Stimulated activated CD8-positive, alpha-beta memory T cell treated with anti-CD3 and anti-CD28 coated beads, Interleukin-2, amount 100 ng/mL, for 48 hours (primary cell): ENCODE results near the gene STPG4.
A peak's percentile ranks its signal among the peaks of the same experiment; 100 is the strongest.

Source experiments
- DNase-seq, 2 donors: peaks; one replicate each; pipeline ENCODE4 v3.0.0-alpha.2; 2020; ENCODE audit warnings: low read depth in 2 of 2

STPG4 gene

DNA sequence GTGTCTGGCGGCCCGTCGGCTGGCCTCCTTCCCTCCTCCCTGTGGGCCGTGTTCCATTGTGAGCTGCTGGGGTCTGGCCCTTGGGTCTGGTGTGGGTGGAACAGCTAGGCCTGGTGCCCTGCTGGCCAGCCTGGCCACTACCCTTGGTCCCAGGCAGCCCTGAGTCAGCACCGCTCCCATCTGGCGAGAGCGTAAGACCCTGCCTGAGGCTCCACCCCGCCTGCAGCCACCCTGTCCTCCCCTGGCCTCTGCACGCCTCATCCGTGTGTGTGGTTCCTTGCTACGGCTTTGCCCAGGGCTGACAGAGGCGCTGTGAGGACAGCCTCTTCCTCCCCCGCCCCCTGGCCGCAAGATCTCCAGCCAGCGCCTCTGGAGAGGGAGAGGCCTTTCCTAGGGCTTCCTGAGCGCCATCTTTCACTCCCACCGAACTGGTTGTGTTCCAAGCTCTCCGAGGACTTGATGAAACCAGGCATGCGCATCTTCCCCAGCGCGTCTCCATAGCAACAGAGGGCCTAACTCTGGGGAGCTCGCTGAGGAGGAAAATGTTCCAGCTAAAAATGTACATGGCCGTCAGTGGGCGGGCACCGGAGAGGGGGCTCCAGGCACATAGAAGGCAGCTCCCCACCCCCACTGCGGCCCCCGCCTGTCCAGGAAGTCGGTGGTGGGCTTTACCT lies 83.0 kb downstream of the STPG4 start:
- no peak for DNase-seq

GRCh38 chr2:47070920-47071824 lies 83.9 kb downstream of the STPG4 start:
- DNase-seq: peak; percentile 28 to 55

DNA sequence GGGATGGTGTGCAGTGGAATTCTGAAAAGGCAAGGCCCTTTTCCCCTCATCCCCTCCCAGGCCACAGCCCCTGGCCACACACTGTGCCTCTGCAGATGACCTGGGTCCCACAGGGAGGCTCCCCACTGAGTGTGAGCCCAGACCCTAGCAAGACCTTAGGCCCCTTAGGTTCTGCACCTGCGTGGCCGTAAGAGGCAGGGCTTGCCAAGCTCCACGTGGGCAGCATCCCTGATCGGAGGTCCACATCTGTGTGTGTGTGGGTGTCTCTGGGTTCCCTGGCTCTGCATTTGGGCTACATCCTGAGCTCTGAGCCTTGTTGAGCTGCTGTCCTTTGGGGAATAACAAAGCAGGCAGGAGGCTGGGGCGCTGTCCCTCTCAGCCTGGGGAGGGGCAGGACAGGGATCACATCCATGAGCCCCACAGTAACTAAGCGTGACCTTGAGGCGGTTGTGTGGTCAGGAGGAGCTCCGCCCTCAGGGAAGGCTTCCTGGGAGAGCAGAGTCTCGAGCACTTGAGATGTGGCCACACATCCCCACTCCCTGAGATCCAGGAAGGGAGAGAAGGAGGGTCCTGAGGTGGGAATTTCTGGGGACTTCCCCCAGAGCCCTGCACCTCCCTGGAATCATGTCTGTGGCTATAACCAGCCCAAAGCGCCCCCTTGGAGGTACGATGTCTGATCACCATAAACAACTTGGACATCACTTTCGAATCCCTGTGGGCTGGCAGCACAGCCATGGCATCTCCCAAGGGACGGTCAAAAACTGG lies 84.8 kb downstream of the STPG4 start:
- no peak for DNase-seq

- DNase-seq: no peak
Measured at GRCh38 chr2:47069628-47070154, 85.4 kb downstream of the STPG4 start.

DNA sequence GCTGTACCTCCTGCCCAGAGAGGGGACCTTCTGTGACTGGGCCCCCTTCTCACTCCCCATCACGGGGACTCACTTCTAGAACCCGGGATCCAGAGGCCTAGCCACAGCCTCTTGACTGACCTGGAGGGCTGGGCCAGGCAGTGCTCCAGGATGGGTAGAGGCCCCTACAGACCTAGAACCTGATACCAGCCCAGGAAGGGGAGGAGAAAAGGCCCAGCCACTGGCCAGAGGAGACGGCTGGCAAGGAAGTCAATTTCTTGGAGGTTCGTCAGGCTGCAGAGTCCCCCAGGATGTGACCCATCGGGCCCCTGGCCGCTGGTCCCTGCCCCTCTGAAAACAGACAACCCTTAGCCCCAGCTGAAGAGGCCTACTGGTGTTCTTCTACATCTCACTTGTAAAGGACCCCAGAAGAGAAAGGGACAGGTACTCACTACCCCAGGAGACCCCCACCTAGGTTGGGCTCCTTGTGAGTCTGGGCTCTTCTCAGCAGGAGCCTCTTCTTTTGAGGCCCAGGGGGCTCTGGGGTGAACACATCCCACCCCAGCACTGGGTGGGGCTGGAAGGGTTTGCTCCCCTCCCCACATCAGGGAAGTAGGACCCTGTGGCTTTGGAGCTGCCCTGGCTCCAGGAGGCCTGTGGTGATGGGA lies 86.0 kb downstream of the STPG4 start:
- DNase-seq: no peak

DNA sequence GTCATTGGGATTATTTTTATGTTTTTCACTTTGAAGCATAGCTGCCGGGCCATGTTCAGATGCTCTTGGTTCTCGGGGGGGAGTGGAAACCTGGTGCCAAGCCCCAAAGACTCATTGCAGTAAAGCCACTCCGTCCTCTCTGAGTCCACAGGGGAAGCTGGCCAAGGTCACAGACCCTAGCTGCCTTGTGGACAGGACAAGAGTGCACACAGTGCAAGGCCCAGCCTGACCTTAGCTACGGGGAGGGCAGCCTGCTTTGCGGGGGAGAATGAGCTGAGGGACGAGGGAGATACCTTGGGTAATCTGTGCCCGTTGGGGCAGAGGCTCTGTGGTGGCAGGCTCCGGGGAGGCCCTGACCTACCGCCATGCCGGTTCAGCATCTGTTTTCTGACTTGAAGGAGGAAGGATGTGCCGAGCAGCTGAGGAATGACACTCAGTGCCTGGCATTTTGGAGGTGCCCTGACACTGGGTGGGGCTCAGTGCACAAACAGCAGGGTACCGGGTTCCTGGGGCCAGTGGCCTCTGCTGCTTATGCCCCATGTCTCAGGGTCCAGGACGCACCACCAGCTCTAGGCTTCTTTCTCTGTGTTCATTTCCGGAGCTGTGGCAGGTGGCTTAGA lies 87.2 kb downstream of the STPG4 start:
- DNase-seq: no peak

DNA sequence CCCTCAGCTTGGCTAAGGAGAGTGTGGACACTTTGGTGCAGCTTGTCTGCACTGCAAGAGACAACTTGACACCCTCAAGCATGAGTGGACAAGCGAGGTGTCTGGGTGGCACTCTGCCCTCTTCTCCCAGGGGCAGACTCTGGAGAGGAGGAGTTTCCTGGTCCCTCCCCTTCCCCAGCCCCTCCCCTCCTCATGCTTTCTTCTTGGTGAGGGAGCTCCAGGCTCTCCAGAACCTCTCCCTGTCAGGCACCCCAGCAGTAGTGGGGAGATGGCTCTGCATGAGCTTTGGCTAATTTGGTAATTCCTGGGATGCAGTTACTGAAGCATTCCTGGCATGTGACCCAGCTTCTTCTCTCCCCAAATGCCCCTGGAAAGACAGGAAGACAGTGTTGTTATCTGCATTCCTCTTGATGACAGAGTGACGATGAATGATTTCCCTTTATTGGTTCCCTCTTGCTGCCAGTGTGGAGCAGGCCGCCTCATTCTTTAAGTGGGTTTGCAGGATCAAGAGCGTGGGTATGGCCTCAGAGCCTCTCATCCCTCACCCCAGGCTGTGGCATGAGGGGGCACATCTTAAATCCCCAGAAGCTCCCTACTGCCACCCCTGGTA lies 89.2 kb downstream of the STPG4 start:
- DNase-seq: no peak

- no peak for DNase-seq
Measured at GRCh38 chr2:47065343-47065742, 89.8 kb downstream of the STPG4 start.

DNA sequence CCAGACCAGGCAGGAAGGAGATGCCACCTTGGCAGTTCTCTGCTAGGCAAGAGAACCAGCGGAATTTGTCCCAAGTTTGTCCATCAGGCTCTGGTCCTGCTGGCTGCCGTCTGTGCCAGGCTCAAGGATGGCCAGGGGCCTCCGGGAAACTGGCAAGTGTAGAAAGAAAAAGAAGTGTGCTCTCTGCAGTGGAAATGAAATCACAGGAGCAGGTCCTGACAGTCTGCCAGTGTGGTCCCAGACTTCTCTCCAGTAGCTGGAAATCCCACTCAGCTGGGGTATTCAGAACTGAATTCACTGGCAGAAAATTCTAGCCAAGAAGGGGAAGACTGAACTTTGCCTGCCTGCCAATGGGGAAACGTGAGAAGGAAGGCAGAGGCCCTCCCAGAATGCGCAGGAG lies 91.0 kb downstream of the STPG4 start:
- DNase-seq: no peak

- no peak for DNase-seq
Measured at GRCh38 chr2:47063538-47063930, 91.6 kb downstream of the STPG4 start.

DNA sequence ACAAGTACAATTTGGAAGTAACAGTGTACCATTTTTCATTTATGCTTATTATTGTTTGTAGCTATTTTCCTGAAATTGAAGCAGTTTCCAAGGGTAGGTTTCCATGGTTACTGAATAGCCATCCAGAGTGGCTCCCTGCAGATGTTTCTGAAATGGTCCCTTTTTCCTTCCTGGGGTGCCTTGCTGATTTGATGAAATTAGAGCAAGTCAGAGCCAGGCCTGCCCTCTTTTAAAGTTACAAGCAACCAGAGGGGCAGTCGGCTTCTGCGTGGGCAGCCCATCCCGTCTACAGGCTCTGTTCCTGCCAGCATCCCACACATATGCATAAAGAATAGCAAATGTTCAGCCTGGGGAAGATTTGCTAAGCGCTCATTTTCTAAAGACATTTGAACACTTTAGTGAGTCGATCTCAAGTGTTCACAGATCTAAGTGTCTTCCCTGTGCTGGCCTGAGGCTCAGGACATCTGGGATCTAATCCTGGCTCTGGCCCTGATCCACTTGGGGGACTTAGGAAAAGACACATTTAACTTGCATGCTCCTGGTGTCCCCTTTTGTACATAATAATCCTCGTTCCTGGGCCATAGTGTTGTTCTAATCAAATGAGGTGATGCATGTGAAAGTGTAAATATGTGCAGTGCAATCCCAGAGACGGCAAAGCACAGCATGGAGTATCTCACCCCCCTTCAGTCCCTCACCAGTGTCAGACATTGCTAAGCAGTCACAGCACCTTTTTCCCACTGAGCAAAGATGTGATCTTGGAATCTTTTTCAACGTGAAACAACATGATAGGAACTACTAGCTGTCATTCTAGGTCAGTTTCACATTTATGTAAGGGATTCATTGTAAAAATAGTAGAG lies 92.2 kb downstream of the STPG4 start:
- DNase-seq: no peak

- no peak for DNase-seq
Measured at GRCh38 chr2:47061944-47062678, 93.0 kb downstream of the STPG4 start.

DNA sequence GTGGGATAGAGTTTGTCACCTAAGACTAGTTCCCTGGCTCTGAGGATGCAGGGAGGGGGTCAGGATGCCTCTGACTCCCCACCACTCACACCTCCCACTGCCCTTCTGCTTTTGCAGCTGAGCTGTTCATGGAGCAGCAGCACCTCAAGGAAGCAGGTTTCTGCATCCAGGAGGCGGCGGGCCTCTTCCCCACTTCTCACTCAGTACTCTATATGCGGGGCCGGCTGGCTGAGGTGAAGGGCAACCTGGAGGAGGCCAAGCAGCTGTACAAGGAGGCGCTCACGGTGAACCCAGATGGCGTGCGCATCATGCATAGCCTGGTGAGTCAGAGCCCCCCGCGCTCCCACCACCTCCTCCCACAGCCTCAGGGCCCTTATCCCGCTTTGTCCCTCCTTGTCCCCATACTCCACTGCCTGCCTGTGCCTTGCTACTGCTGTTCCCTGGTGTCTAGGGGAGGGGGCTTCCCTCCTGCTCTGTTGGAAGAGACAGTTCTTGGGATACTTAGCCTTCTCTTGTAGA lies 94.4 kb downstream of the STPG4 start:
- DNase-seq: no peak

GRCh38 chr2:47058003-47058931 lies 96.8 kb downstream of the STPG4 start:
- no peak for DNase-seq

DNA sequence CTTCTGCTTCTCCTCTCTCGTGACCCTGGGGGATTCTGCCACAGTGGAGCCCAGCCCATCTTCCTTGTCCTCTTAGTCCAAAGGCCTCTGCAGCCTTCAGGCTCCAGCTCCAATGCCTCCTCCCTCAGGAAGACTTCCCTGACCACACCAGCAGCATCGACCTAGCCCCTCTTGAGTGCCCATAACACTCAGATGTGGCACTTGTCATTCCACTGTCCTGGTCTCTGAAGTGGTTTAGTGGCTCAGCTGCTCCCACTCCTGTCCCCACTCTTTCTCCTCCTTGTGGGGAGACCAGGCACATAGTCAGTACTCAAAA lies 97.5 kb downstream of the STPG4 start:
- no peak for DNase-seq

GRCh38 chr2:47056868-47057686 lies 98.0 kb downstream of the STPG4 start:
- no peak for DNase-seq

DNA sequence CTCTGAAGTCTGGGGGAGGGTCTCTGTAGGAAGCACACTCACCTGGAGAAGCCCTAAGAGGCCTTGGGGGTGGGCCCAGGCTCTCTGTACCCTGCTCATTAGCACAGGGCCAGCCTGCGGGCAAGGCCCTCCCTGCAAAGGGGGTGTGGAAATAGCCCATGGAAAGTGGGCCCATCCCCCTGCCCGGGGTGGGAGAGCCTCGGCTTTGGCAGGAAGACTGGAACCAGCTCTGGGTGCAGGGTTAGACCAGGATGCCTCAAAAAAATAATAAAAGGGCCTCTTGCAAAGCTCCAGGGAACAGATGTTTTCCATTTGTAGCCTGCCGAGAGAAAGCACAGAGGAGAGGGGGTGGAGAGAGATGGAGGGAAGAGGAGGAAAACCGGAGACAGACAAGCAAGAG lies 98.7 kb downstream of the STPG4 start:
- no peak for DNase-seq
